Measurements from ENCODE around the gene THRAP3. TPM values are rescaled to one million over a fixed set of nuclear protein-coding genes. Genes with fewer than 3 reads are reported as not detected.

The THRAP3 gene
- total and polyA plus RNA-seq, 9 of the 15 experiments (the other 6 are each of a cell fraction or from before 2014, with no cell fraction given): 66.2 to 135 (median 113) TPM

DNA sequence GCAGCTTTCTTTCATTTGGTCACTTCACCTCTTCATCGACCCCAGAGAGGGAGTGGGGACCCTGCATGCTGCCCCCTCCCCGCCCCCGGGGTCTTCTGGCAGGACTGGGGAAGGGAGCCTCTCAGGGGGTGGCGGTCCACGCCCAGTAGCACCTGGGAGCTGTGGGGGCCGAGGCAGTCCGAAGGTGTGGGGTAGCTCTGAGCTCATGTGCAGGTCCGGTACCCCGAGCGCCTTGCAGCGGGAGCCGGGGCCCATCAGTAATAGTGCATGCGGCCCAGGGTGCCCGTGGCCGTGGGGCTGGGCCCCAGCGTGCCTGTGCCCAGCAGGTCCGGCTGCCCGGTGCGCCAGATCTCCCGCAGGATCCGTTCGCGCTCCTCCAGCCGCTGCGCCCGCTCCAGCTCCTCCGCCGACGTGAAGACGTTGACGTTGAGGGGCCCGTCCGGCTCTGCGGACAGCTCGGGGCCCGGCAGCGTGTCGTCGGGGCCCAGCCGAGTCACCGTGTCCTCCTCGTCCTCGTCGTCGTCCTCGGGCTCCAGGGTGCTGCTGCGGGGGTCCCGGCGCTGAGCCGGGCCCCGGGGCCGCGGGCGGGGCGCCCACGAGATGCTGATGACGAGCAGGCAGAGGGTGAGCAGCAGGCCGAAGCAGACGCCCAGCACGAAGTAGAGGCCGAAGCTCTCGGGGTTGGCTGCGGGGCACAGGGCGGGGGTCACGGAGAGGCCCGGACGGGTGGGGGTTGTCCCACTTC, 98.0 kb downstream of the THRAP3 start (continued):
- TF ChIP-seq, protein P1, sequence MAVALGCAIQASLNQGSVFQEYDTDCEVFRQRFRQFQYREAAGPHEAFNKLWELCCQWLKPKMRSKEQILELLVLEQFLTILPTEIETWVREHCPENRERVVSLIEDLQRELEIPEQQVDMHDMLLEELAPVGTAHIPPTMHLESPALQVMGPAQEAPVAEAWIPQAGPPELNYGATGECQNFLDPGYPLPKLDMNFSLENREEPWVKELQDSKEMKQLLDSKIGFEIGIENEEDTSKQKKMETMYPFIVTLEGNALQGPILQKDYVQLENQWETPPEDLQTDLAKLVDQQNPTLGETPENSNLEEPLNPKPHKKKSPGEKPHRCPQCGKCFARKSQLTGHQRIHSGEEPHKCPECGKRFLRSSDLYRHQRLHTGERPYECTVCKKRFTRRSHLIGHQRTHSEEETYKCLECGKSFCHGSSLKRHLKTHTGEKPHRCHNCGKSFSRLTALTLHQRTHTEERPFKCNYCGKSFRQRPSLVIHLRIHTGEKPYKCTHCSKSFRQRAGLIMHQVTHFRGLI (CRISPR knock-in tag; IDR thresholded peaks at IDR 0.05): no peak
- TF ChIP-seq SNRNP70 (optimal IDR thresholded peaks at IDR 0.05; ENCODE audit: low read depth, low read length) (no peak), RBFOX2 (IDR thresholded peaks at IDR 0.05; ENCODE audit: low read depth, low read length) (no peak), KDM5B (IDR thresholded peaks at IDR 0.05; ENCODE audit: insufficient replicate concordance, low read depth, low read length) (no peak), ZC3H4 (CRISPR knock-in tag; IDR thresholded peaks at IDR 0.05; ENCODE audit: borderline replicate concordance) (0 out of 2 replicates have a peak, but pooled peaks have one; percentile 9), MAFG (tag; conservative IDR thresholded peaks at IDR 0.05) (no peak), ZNF316 (IDR thresholded peaks at IDR 0.05) (no peak), RBM34 (IDR thresholded peaks at IDR 0.05; ENCODE audit: borderline replicate concordance, insufficient read depth, low read length) (no peak), ZNF445 (CRISPR knock-in tag; IDR thresholded peaks at IDR 0.05; ENCODE audit: low read depth) (no peak), PRPF4 (IDR thresholded peaks at IDR 0.05; ENCODE audit: insufficient read depth, low read depth, low read length, poor library complexity, severe bottlenecking) (peak; percentile 88), HDAC8 (tag; IDR thresholded peaks at IDR 0.05) (no peak), LEF1 (IDR thresholded peaks at IDR 0.05) (no peak), RNF2 (IDR thresholded peaks at IDR 0.05) (no peak), ZNF232 (CRISPR knock-in tag; IDR thresholded peaks at IDR 0.05) (no peak), CEBPB (tag; IDR thresholded peaks at IDR 0.05) (no peak)
- TF ChIP-seq, protein P2, sequence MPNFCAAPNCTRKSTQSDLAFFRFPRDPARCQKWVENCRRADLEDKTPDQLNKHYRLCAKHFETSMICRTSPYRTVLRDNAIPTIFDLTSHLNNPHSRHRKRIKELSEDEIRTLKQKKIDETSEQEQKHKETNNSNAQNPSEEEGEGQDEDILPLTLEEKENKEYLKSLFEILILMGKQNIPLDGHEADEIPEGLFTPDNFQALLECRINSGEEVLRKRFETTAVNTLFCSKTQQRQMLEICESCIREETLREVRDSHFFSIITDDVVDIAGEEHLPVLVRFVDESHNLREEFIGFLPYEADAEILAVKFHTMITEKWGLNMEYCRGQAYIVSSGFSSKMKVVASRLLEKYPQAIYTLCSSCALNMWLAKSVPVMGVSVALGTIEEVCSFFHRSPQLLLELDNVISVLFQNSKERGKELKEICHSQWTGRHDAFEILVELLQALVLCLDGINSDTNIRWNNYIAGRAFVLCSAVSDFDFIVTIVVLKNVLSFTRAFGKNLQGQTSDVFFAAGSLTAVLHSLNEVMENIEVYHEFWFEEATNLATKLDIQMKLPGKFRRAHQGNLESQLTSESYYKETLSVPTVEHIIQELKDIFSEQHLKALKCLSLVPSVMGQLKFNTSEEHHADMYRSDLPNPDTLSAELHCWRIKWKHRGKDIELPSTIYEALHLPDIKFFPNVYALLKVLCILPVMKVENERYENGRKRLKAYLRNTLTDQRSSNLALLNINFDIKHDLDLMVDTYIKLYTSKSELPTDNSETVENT (CRISPR knock-in tag; IDR thresholded peaks at IDR 0.05): peak; percentile 26; the same call in 1 of the 2 replicates
- TF ChIP-seq, protein P3, sequence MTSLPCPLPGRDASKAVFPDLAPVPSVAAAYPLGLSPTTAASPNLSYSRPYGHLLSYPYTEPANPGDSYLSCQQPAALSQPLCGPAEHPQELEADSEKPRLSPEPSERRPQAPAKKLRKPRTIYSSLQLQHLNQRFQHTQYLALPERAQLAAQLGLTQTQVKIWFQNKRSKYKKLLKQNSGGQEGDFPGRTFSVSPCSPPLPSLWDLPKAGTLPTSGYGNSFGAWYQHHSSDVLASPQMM (CRISPR knock-in tag; IDR thresholded peaks at IDR 0.05): no peak
- TF ChIP-seq, protein P4, sequence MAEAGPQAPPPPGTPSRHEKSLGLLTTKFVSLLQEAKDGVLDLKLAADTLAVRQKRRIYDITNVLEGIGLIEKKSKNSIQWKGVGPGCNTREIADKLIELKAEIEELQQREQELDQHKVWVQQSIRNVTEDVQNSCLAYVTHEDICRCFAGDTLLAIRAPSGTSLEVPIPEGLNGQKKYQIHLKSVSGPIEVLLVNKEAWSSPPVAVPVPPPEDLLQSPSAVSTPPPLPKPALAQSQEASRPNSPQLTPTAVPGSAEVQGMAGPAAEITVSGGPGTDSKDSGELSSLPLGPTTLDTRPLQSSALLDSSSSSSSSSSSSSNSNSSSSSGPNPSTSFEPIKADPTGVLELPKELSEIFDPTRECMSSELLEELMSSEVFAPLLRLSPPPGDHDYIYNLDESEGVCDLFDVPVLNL (CRISPR knock-in tag; IDR thresholded peaks at IDR 0.05; ENCODE audit: low read depth): no peak
- TF ChIP-seq, protein P5, sequence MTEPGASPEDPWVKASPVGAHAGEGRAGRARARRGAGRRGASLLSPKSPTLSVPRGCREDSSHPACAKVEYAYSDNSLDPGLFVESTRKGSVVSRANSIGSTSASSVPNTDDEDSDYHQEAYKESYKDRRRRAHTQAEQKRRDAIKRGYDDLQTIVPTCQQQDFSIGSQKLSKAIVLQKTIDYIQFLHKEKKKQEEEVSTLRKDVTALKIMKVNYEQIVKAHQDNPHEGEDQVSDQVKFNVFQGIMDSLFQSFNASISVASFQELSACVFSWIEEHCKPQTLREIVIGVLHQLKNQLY (CRISPR knock-in tag; conservative IDR thresholded peaks at IDR 0.05): no peak
- TF ChIP-seq, protein P6, sequence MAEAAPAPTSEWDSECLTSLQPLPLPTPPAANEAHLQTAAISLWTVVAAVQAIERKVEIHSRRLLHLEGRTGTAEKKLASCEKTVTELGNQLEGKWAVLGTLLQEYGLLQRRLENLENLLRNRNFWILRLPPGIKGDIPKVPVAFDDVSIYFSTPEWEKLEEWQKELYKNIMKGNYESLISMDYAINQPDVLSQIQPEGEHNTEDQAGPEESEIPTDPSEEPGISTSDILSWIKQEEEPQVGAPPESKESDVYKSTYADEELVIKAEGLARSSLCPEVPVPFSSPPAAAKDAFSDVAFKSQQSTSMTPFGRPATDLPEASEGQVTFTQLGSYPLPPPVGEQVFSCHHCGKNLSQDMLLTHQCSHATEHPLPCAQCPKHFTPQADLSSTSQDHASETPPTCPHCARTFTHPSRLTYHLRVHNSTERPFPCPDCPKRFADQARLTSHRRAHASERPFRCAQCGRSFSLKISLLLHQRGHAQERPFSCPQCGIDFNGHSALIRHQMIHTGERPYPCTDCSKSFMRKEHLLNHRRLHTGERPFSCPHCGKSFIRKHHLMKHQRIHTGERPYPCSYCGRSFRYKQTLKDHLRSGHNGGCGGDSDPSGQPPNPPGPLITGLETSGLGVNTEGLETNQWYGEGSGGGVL (CRISPR knock-in tag; IDR thresholded peaks at IDR 0.05): no peak

Measured in K562 (cell line).